Caco-2 (cell line): Measurements from ENCODE around the gene NOL4L. TPM values are rescaled to one million over a fixed set of nuclear protein-coding genes. Genes with fewer than 3 reads are reported as not detected.
A peak's percentile ranks its signal among the peaks of the same experiment; 100 is the strongest.

Experiments used
- BruUV-seq: library from RNA; stranded (reverse); fragments of 400-500 nt; replicated peaks from 2 replicates; lab custom pipeline; 2021; lab: Mats Ljungman, UMichigan
- CTCF ChIA-PET: fragments of 300-600 bp; sonication (Branson Sonifier 250); formaldehyde crosslinking; loops from one replicate; lab custom pipeline; 2022; ENCODE audit warnings: antibody characterized with exemption; lab: Charles Lee
- POLR2A ChIA-PET: fragments of 300-600 bp; sonication (Branson Sonifier 250); formaldehyde crosslinking; loops from one replicate; lab custom pipeline; 2022; ENCODE audit warnings: antibody characterized with exemption; lab: Charles Lee
- DNase-seq, 2 experiments: peaks; one replicate each; pipeline versions ENCODE4 v3.0.0 to v3.0.0-alpha.2; 2020 to 2022
- H3K27me3 ChIP-seq: replicated peaks from 2 replicates; pipeline ENCODE4 v1.6.0; 2011; ENCODE audit warnings: low read length; ENCODE audit not compliant: control insufficient read depth, insufficient read depth
- H3K36me3 ChIP-seq: 2 replicates; pipeline ENCODE4 v1.5.1; 2011; ENCODE audit warnings: low read length; ENCODE audit not compliant: control insufficient read depth, insufficient read depth
- H3K4me1 ChIP-seq: fragments of 250-450 bp; sonication (Bioruptor Pico); 2 replicates; pipeline ENCODE4 v1.5.1; 2020; ENCODE audit warnings: mild to moderate bottlenecking
- H3K4me3 ChIP-seq: 2 replicates; pipeline ENCODE4 v1.5.1; 2011; ENCODE audit warnings: low read depth, mild to moderate bottlenecking, control low read depth, low read length
- H3K9me3 ChIP-seq: fragments of 250-450 bp; sonication (Bioruptor Pico); 2 replicates; pipeline ENCODE4 v1.5.1; 2020; ENCODE audit warnings: mild to moderate bottlenecking, moderate library complexity
- H3K27ac Mint-ChIP-seq: one replicate; pipeline ENCODE4 v1.8.0; 2022; ENCODE audit warnings: mixed read lengths; ENCODE audit not compliant: unreplicated experiment
- H3K27me3 Mint-ChIP-seq: one replicate; pipeline ENCODE4 v1.8.0; 2022; ENCODE audit warnings: mixed read lengths; ENCODE audit not compliant: insufficient read depth, unreplicated experiment
- H3K36me3 Mint-ChIP-seq: one replicate; pipeline ENCODE4 v1.8.0; 2022; ENCODE audit warnings: mild to moderate bottlenecking, mixed read lengths; ENCODE audit not compliant: insufficient read depth, unreplicated experiment
- H3K4me1 Mint-ChIP-seq: one replicate; pipeline ENCODE4 v1.8.0; 2022; ENCODE audit warnings: low read depth, mixed read lengths; ENCODE audit not compliant: unreplicated experiment
- H3K4me3 Mint-ChIP-seq: one replicate; pipeline ENCODE4 v1.8.0; 2022; ENCODE audit warnings: mild to moderate bottlenecking, moderate library complexity, mixed read lengths; ENCODE audit not compliant: unreplicated experiment
- H3K9me3 Mint-ChIP-seq: one replicate; pipeline ENCODE4 v1.8.0; 2022; ENCODE audit warnings: mixed read lengths; ENCODE audit not compliant: unreplicated experiment
- CTCF ChIP-seq, 2 experiments: fragments of 200-600 bp in 1 of 2; IDR thresholded peaks; 1 replicate in 1 of 2; 2 replicates in 1 of 2; pipeline versions ENCODE4 v1.5.1 to v1.8.0; 2011 to 2022; ENCODE audit warnings: antibody characterized with exemption in 1 of 2, control low read depth in 1 of 2, inconsistent platforms in 1 of 2, low read depth in 1 of 2, low read length in 1 of 2, mild to moderate bottlenecking in 1 of 2, moderate library complexity in 1 of 2; ENCODE audit not compliant: insufficient read depth in 1 of 2, severe bottlenecking in 1 of 2, unreplicated experiment in 1 of 2
- intact Hi-C: fragments of 100-400 bp; cut with micrococcal nuclease; formaldehyde crosslinking; loops from one replicate; pipeline ENCODE4 v1.10.0; 2022; ENCODE audit not compliant: unreplicated experiment
- total RNA-seq: library from RNA; stranded (reverse); gene quantifications from 2 replicates; pipeline ENCODE4 v1.2.3, GENCODE V29; 2022

NOL4L gene
- total RNA-seq, 1 experiment from 2014 or later: 80.9 TPM

- DNase-seq: no peak
- Histone ChIP-seq H3K9me3 (no peaks in the 10 kb centered on the region), H3K4me1 (no peaks in the 10 kb centered on the region), H3K4me3 (no peak overlapping the region), H3K36me3 (no peaks in the 10 kb centered on the region), H3K27me3 (no peaks in the 10 kb centered on the region)
- Mint-ChIP-seq H3K27me3 (no peaks in the 10 kb centered on the region), H3K4me3 (no peak overlapping the region), H3K36me3 (no peaks in the 10 kb centered on the region), H3K27ac (no peak overlapping the region), H3K4me1 (no peaks in the 10 kb centered on the region), H3K9me3 (no peaks in the 10 kb centered on the region)
- no TSS peak for BruUV-seq
- intact Hi-C loops: no loop called here
- ChIA-PET POLR2A (no interaction called here), CTCF (no interaction called here)
- TF ChIP-seq CTCF (IDR thresholded peaks at IDR 0.05; ENCODE audit: insufficient read depth in 1 of 2, low read depth in 1 of 2, low read length in 1 of 2, severe bottlenecking in 1 of 2, unreplicated experiment in 1 of 2): no peak
Measured at GRCh38 chr20:32606107-32606506, 21.0 kb upstream of the NOL4L start.

- Mint-ChIP-seq H3K4me3 (no peak overlapping the region), H3K4me1 (no peaks in the 10 kb centered on the region), H3K36me3 (no peaks in the 10 kb centered on the region), H3K27ac (no peak overlapping the region), H3K9me3 (no peaks in the 10 kb centered on the region), H3K27me3 (no peaks in the 10 kb centered on the region)
- DNase-seq: peak in 1 of 2 experiments; percentile 48
- no peaks in the 10 kb centered on the region for H3K9me3 ChIP-seq
- CTCF ChIA-PET: interaction anchor here (1.0 kb wide), 1 partner anchor 48 kb away, joined by 4 read pairs; no protein-coding TSS in a partner anchor
- no peaks in the 10 kb centered on the region for H3K27me3 ChIP-seq
- no peaks in the 10 kb centered on the region for H3K36me3 ChIP-seq
- TF ChIP-seq CTCF (IDR thresholded peaks at IDR 0.05; ENCODE audit: insufficient read depth in 1 of 2, low read depth in 1 of 2, low read length in 1 of 2, severe bottlenecking in 1 of 2, unreplicated experiment in 1 of 2): no peak
- H3K4me1 ChIP-seq: no peaks in the 10 kb centered on the region
- no TSS peak for BruUV-seq
- H3K4me3 ChIP-seq: no peak overlapping the region
- intact Hi-C loops: no loop called here
- POLR2A ChIA-PET: interaction anchor here (0.5 kb wide), 1 partner anchor 206 kb away, joined by 4 read pairs; no protein-coding TSS in a partner anchor
Measured at GRCh38 chr20:32605167-32605656, 20.1 kb upstream of the NOL4L start.

- H3K36me3 ChIP-seq: no peaks in the 10 kb centered on the region
- TF ChIP-seq CTCF (IDR thresholded peaks at IDR 0.05; ENCODE audit: insufficient read depth in 1 of 2, low read depth in 1 of 2, low read length in 1 of 2, severe bottlenecking in 1 of 2, unreplicated experiment in 1 of 2): no peak
- ChIA-PET CTCF (no interaction called here), POLR2A (no interaction called here)
- no peak for DNase-seq
- Mint-ChIP-seq H3K36me3 (no peaks in the 10 kb centered on the region), H3K27ac (no peak overlapping the region), H3K9me3 (no peaks in the 10 kb centered on the region), H3K27me3 (no peaks in the 10 kb centered on the region), H3K4me3 (no peak overlapping the region), H3K4me1 (no peaks in the 10 kb centered on the region)
- intact Hi-C loops: no loop called here
- H3K9me3 ChIP-seq: no peaks in the 10 kb centered on the region
- H3K4me1 ChIP-seq: no peaks in the 10 kb centered on the region
- no peak overlapping the region for H3K4me3 ChIP-seq
- H3K27me3 ChIP-seq: no peaks in the 10 kb centered on the region
- BruUV-seq: no TSS peak
Measured at GRCh38 chr20:32603046-32603726, 18.1 kb upstream of the NOL4L start.
